GM23248 (cell line): Measurements from ENCODE around the gene SRCIN1. TPM values are rescaled to one million over a fixed set of nuclear protein-coding genes. Genes with fewer than 3 reads are reported as not detected.

ENCODE experiments used
- DNase-seq: peaks from one replicate; pipeline ENCODE4 v3.0.0-alpha.2; 2015
- H2AFZ ChIP-seq: fragments of 200-600 bp; sonication (generic); 2 replicates; pipeline ENCODE4 v1.6.1; 2016; ENCODE audit warnings: antibody characterized with exemption
- H3F3A ChIP-seq: fragments of 200-600 bp; sonication (generic); 2 replicates; pipeline ENCODE4 v1.6.1; 2016; ENCODE audit warnings: mild to moderate bottlenecking, antibody characterized with exemption, mixed run types; ENCODE audit not compliant: insufficient read depth
- H3K27ac ChIP-seq: fragments of 200-600 bp; sonication (generic); 2 replicates; pipeline ENCODE4 v1.5.1; 2016; ENCODE audit warnings: mild to moderate bottlenecking
- H3K27me3 ChIP-seq: fragments of 200-600 bp; sonication (generic); replicated peaks from 2 replicates; pipeline ENCODE4 v1.6.1; 2016; ENCODE audit warnings: mild to moderate bottlenecking; ENCODE audit not compliant: insufficient read depth
- H3K36me3 ChIP-seq: fragments of 200-600 bp; sonication (generic); 2 replicates; pipeline ENCODE4 v1.6.1; 2016; ENCODE audit warnings: low read depth, mild to moderate bottlenecking
- H3K4me1 ChIP-seq: fragments of 200-600 bp; sonication (generic); 2 replicates; pipeline ENCODE4 v1.6.1; 2016; ENCODE audit warnings: mild to moderate bottlenecking; ENCODE audit not compliant: insufficient read depth
- H3K4me2 ChIP-seq: fragments of 200-600 bp; sonication (generic); one replicate; pipeline ENCODE4 v1.6.1; 2016; ENCODE audit warnings: mild to moderate bottlenecking; ENCODE audit not compliant: unreplicated experiment
- H3K4me3 ChIP-seq: fragments of 200-600 bp; sonication (generic); 2 replicates; pipeline ENCODE4 v1.5.1; 2016; ENCODE audit warnings: mild to moderate bottlenecking
- H3K79me2 ChIP-seq: fragments of 200-600 bp; sonication (generic); 2 replicates; pipeline ENCODE4 v1.6.1; 2016; ENCODE audit warnings: mild to moderate bottlenecking; ENCODE audit not compliant: insufficient read depth
- H3K9ac ChIP-seq: fragments of 200-600 bp; sonication (generic); 2 replicates; pipeline ENCODE4 v1.6.1; 2016; ENCODE audit warnings: mild to moderate bottlenecking
- H3K9me2 ChIP-seq: fragments of 200-600 bp; sonication (generic); 2 replicates; pipeline ENCODE4 v1.6.1; 2016; ENCODE audit warnings: mixed run types, mild to moderate bottlenecking, moderate library complexity; ENCODE audit not compliant: insufficient read depth
- H3K9me3 ChIP-seq: fragments of 200-600 bp; sonication (generic); one replicate; pipeline ENCODE4 v1.6.1; 2017; ENCODE audit warnings: low read depth
- H4K20me1 ChIP-seq: fragments of 200-600 bp; sonication (generic); 2 replicates; pipeline ENCODE4 v1.6.0; 2016; ENCODE audit not compliant: insufficient read depth
- EZH2 ChIP-seq: fragments of 200-600 bp; sonication (generic); IDR thresholded peaks from 2 replicates; pipeline ENCODE4 v1.6.1; 2018; ENCODE audit warnings: antibody characterized with exemption, mild to moderate bottlenecking; ENCODE audit not compliant: insufficient read depth, poor library complexity, severe bottlenecking
- EZH2phosphoT487 ChIP-seq: fragments of 200-600 bp; sonication (generic); IDR thresholded peaks from 2 replicates; pipeline ENCODE4 v1.6.1; 2018; ENCODE audit warnings: antibody characterized with exemption, moderate library complexity, mild to moderate bottlenecking, low read depth; ENCODE audit not compliant: insufficient read depth
- WGBS, 2 experiments: methylation state at CpG; one replicate each; pipeline ENCODE4 v1.1.6; 2015 to 2017; ENCODE audit warnings: low lambda C conversion rate in 2 of 2, low coverage in 1 of 2; ENCODE audit errors: missing lambda C conversion rate in 2 of 2; 5-methylcytosine and 5-hydroxymethylcytosine counted together
- in situ Hi-C: fragments of 300-500 bp; cut with MboI; formaldehyde crosslinking; loops from 2 replicates; pipeline ENCODE4 v1.15.0; 2020
- polyA plus RNA-seq: library from polyadenylated mRNA; unstranded; fragments of >200 nt; fragmentation: Nextera tagmentation; extraction: Ambion mirVana; gene quantifications from 2 replicates; pipeline ENCODE4 v1.2.1, GENCODE V29; 2016
- total RNA-seq: library from RNA; depleted of rRNA; stranded (reverse); fragments of >200 nt; shearing (Covaris generic); gene quantifications from 2 replicates; pipeline ENCODE4 v1.2.3, GENCODE V29; 2014

Gene SRCIN1
- total and polyA plus RNA-seq, 2 experiments from 2014 or later = not detected

DNA sequence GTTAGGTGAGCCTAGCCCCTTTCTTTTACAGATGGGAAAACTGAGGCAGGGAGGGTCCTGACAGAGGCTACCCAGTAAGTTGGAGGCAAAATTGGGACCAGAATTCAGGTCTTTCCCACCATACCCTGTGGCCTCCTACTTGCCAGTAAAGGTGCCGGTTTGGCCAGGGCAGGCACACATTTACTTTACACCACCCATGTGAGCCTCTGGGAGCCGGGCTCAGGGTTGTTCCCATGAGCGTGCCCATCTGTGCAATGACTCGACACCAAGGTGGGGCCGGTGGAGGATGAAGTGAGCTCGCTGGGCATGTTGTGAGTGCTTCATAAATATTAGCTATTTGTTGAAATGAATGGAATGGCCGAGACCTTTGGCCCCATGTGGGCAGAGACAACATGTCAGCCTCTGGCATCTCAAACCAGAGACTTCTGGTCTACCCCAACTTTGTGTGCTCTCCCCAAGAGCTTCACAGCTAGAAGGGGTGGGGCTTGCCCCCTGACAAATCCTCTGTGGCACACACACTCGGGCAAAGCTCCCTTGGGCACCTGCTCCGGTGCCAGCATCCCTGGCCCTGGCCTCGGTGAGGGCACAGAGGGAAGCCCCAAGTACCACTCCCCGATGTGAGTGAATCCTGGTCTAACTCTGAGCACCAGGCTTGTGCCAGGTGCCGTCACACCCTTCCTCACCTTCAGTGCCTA, 60.1 kb downstream of the SRCIN1 start:
- WGBS, 2 experiments = 63 to 73% methylated on average over 12 of the region's 12 CpGs
- H3K79me2 ChIP-seq = no peaks in the 10 kb centered on the region
- DNase-seq = no peak
- H4K20me1 ChIP-seq = no peaks in the 10 kb centered on the region
- in situ Hi-C loops = no loop called here
- no peak overlapping the region for H3K27ac ChIP-seq
- H3K9ac ChIP-seq = no peak overlapping the region
- H3F3A ChIP-seq = no peaks in the 10 kb centered on the region
- H3K27me3 ChIP-seq = no peaks in the 10 kb centered on the region
- H3K36me3 ChIP-seq = no peaks in the 10 kb centered on the region
- no peaks in the 10 kb centered on the region for H3K9me2 ChIP-seq
- no peak overlapping the region for H2AFZ ChIP-seq
- TF ChIP-seq EZH2 (no peak), EZH2phosphoT487 (no peak)
- no peak overlapping the region for H3K4me2 ChIP-seq
- no peaks in the 10 kb centered on the region for H3K9me3 ChIP-seq
- no peak overlapping the region for H3K4me3 ChIP-seq
- H3K4me1 ChIP-seq = no peaks in the 10 kb centered on the region

DNA sequence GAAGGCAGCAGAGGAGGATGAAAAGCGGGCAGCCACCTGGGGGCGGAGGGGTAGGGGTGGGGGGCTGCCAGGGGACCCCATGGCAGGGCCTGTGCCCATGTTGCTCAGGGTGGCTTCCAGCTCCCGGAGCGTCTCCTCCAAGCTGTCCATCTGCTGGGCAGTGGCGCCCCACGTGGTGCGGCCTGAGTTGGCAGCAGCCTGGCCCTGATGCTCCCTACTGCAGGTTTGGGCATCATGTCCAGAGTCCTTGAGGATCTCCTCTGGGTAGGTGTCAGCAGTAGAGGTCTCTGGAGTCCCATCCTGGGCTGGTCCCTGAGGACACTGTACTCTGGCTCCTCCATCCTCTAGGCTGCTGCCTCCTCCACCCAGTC, 60.9 kb downstream of the SRCIN1 start:
- Histone ChIP-seq H3K4me3 (no peak overlapping the region), H3K79me2 (no peaks in the 10 kb centered on the region), H4K20me1 (no peaks in the 10 kb centered on the region), H3K4me2 (no peak overlapping the region), H3K9me2 (no peaks in the 10 kb centered on the region), H2AFZ (no peak overlapping the region), H3K36me3 (no peaks in the 10 kb centered on the region), H3K9ac (no peak overlapping the region), H3F3A (no peaks in the 10 kb centered on the region), H3K27ac (no peak overlapping the region), H3K4me1 (no peaks in the 10 kb centered on the region), H3K27me3 (no peaks in the 10 kb centered on the region), H3K9me3 (no peaks in the 10 kb centered on the region)
- in situ Hi-C loops = no loop called here
- DNase-seq = no peak
- 82 to 90% methylated on average over 2 to 5 of the region's 7 CpGs for WGBS, 2 experiments
- no peak for TF ChIP-seq EZH2phosphoT487
- no peak for TF ChIP-seq EZH2

DNA sequence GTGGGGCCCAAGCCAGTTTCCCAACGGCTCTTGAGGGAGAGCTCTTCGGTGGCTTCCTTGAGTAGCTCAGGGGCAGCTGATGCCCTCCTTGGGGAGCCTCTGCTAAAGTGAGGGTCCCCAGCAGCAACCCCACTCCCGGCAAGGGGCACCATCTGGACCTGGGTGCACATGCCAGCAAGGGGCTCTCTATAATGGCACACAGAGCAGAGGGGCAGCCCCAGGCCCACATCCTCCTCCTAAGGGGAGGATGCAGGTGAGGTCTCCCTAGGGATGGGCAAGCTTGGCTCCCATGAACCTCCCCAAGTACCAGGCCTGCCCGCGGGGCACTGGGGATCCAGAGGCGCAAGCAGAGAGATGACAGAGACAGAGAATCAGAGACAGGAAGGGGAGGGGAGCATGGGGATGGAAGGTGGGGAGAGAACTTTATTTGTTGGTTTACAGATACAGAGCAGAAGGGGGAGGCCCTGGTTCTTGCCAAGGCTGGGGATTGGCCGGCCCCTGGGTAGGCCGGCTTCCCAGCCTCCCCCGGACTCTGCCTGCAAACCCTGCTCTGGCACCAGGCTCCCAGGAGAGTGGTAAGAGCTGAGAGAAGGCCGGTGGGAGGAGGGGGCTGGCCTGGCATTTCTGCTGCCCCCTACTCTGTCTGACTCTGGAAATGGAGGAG, 61.4 kb downstream of the SRCIN1 start:
- no peaks in the 10 kb centered on the region for H3K9me3 ChIP-seq
- no peaks in the 10 kb centered on the region for H3K4me1 ChIP-seq
- no peaks in the 10 kb centered on the region for H4K20me1 ChIP-seq
- no peaks in the 10 kb centered on the region for H3F3A ChIP-seq
- TF ChIP-seq EZH2phosphoT487 (no peak), EZH2 (no peak)
- no peak for DNase-seq
- H3K4me3 ChIP-seq = no peak overlapping the region
- in situ Hi-C loops = no loop called here
- no peaks in the 10 kb centered on the region for H3K79me2 ChIP-seq
- H3K4me2 ChIP-seq = no peak overlapping the region
- H3K9me2 ChIP-seq = no peaks in the 10 kb centered on the region
- no peak overlapping the region for H2AFZ ChIP-seq
- no peak overlapping the region for H3K9ac ChIP-seq
- H3K27ac ChIP-seq = no peak overlapping the region
- H3K27me3 ChIP-seq = no peaks in the 10 kb centered on the region
- H3K36me3 ChIP-seq = no peaks in the 10 kb centered on the region
- WGBS, 2 experiments = 66 to 70% methylated on average over 10 of the region's 10 CpGs

DNA sequence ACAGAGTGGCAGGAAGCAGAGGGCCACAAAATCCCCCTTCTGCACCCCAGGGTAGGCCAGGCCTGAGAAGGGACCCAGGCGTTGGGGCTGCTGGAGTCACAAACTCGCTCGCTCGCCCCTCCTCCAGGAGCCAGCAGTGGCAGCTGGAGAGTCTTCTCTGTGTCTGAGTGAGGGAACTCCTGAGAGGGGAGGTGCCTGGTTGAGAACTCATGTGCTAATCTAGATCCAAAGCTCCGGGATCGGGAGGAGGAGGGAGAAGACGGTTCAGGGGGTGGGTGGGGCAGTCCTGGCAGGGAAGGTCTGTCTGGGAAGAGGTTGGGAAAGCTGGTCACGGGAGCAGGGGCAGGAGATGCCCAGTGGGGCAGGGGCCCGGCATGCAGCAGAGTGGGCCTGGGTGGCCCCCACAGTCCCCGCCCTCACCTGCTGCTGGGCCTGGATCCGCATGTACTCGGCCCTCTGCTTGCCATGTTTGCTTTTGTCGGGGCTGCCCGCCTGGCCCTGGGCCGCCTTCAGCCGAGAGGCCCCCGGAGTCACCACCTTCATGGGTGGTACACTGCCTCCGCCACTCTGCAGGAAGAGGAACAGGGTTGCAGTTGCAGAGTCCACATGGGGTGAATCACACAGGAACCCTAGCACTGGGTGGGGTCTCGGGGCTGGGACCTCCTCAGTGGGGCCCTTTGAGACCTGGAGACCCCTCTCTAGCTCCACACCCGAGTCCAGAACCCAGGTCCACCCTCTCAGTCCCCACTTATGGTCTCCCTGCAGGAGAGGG, 62.2 kb downstream of the SRCIN1 start:
- Histone ChIP-seq H3K36me3 (no peaks in the 10 kb centered on the region), H3K4me3 (no peak overlapping the region), H3K9me3 (no peaks in the 10 kb centered on the region), H3K27me3 (no peaks in the 10 kb centered on the region), H3K79me2 (no peaks in the 10 kb centered on the region), H3F3A (no peaks in the 10 kb centered on the region), H2AFZ (no peak overlapping the region), H3K9ac (no peak overlapping the region), H3K4me1 (no peaks in the 10 kb centered on the region), H4K20me1 (no peaks in the 10 kb centered on the region), H3K9me2 (no peaks in the 10 kb centered on the region), H3K4me2 (no peak overlapping the region), H3K27ac (no peak overlapping the region)
- DNase-seq = no peak
- TF ChIP-seq EZH2 = no peak
- no peak for TF ChIP-seq EZH2phosphoT487
- WGBS, 2 experiments = 58 to 65% methylated on average over 16 to 20 of the region's 20 CpGs
- in situ Hi-C loops = no loop called here
